Measurements from ENCODE around the gene MYMX.
"Not testable (repeated sequence)": the region's sequence is repeated elsewhere in the genome, so short reads cannot be mapped to it uniquely, and the experiment has no call there.

The MYMX gene

GRCh38 chr6:44216677-44217331 lies at the start of gene MYMX:
TSS of gene MYMX (plus strand) at chr6:44216926. CDS start at chr6:44217472, 546 bp downstream.
- DNase-seq, result no peak

GRCh38 chr6:44167567-44167966 lies 49.2 kb upstream of the MYMX start:
- no peak for DNase-seq

GRCh38 chr6:44169154-44169553 lies 47.6 kb upstream of the MYMX start:
- DNase-seq, result no peak

- DNase-seq, result no peak
These were observed 46.7 kb upstream of the MYMX start for GRCh38 chr6:44169886-44170570.

GRCh38 chr6:44171899-44172546 lies 44.7 kb upstream of the MYMX start:
- DNase-seq, result no peak

- peak; percentile 63 for DNase-seq
These were observed 43.8 kb upstream of the MYMX start for GRCh38 chr6:44172731-44173500.

GRCh38 chr6:44176130-44176761 lies 40.5 kb upstream of the MYMX start:
- DNase-seq, result no peak

- no peak for DNase-seq
These were observed 39.8 kb upstream of the MYMX start for GRCh38 chr6:44176762-44177509.

- no peak for DNase-seq
These were observed 38.9 kb upstream of the MYMX start for GRCh38 chr6:44177691-44178423.

- no peak for DNase-seq
These were observed 38.2 kb upstream of the MYMX start for GRCh38 chr6:44178424-44179071.

GRCh38 chr6:44179072-44179536 lies 37.6 kb upstream of the MYMX start:
- DNase-seq, result no peak

GRCh38 chr6:44179648-44180047 lies 37.1 kb upstream of the MYMX start:
- no peak for DNase-seq

- DNase-seq, result no peak
These were observed 36.3 kb upstream of the MYMX start for GRCh38 chr6:44180406-44180805.

GRCh38 chr6:44180886-44181285 lies 35.8 kb upstream of the MYMX start:
- DNase-seq, result no peak

GRCh38 chr6:44181784-44182183 lies 34.9 kb upstream of the MYMX start:
- DNase-seq, result not testable (repeated sequence)

GRCh38 chr6:44182911-44183390 lies 33.8 kb upstream of the MYMX start:
- no peak for DNase-seq

GRCh38 chr6:44183783-44184182 lies 32.9 kb upstream of the MYMX start:
- DNase-seq, result no peak

- not testable (repeated sequence) for DNase-seq
These were observed 31.4 kb upstream of the MYMX start for GRCh38 chr6:44185356-44185755.

- no peak for DNase-seq
These were observed 30.6 kb upstream of the MYMX start for GRCh38 chr6:44185953-44186634.

- no peak for DNase-seq
These were observed 30.1 kb upstream of the MYMX start for GRCh38 chr6:44186635-44187025.

All from activated CD4-positive, alpha-beta T cell treated with anti-CD3 and anti-CD28 coated beads for 1 hour (primary cell).